Caco-2 (cell line): ENCODE data around the gene MOSPD2. TPM values are rescaled to one million over a fixed set of nuclear protein-coding genes. Genes with fewer than 3 reads are reported as not detected.

Experiments used
- BruUV-seq: library from RNA; stranded (reverse); fragments of 400-500 nt; replicated peaks from 2 replicates; lab custom pipeline; 2021; lab: Mats Ljungman, UMichigan
- CTCF ChIA-PET: fragments of 300-600 bp; sonication (Branson Sonifier 250); formaldehyde crosslinking; loops from one replicate; lab custom pipeline; 2022; ENCODE audit warnings: antibody characterized with exemption; lab: Charles Lee
- POLR2A ChIA-PET: fragments of 300-600 bp; sonication (Branson Sonifier 250); formaldehyde crosslinking; loops from one replicate; lab custom pipeline; 2022; ENCODE audit warnings: antibody characterized with exemption; lab: Charles Lee
- DNase-seq, 2 experiments: peaks; one replicate each; pipeline versions ENCODE4 v3.0.0 to v3.0.0-alpha.2; 2020 to 2022
- H3K27me3 ChIP-seq: replicated peaks from 2 replicates; pipeline ENCODE4 v1.6.0; 2011; ENCODE audit warnings: low read length; ENCODE audit not compliant: control insufficient read depth, insufficient read depth
- H3K36me3 ChIP-seq: 2 replicates; pipeline ENCODE4 v1.5.1; 2011; ENCODE audit warnings: low read length; ENCODE audit not compliant: control insufficient read depth, insufficient read depth
- H3K4me1 ChIP-seq: fragments of 250-450 bp; sonication (Bioruptor Pico); 2 replicates; pipeline ENCODE4 v1.5.1; 2020; ENCODE audit warnings: mild to moderate bottlenecking
- H3K4me3 ChIP-seq: 2 replicates; pipeline ENCODE4 v1.5.1; 2011; ENCODE audit warnings: low read depth, mild to moderate bottlenecking, control low read depth, low read length
- H3K9me3 ChIP-seq: fragments of 250-450 bp; sonication (Bioruptor Pico); 2 replicates; pipeline ENCODE4 v1.5.1; 2020; ENCODE audit warnings: mild to moderate bottlenecking, moderate library complexity
- H3K27ac Mint-ChIP-seq: one replicate; pipeline ENCODE4 v1.8.0; 2022; ENCODE audit warnings: mixed read lengths; ENCODE audit not compliant: unreplicated experiment
- H3K27me3 Mint-ChIP-seq: one replicate; pipeline ENCODE4 v1.8.0; 2022; ENCODE audit warnings: mixed read lengths; ENCODE audit not compliant: insufficient read depth, unreplicated experiment
- H3K36me3 Mint-ChIP-seq: one replicate; pipeline ENCODE4 v1.8.0; 2022; ENCODE audit warnings: mild to moderate bottlenecking, mixed read lengths; ENCODE audit not compliant: insufficient read depth, unreplicated experiment
- H3K4me1 Mint-ChIP-seq: one replicate; pipeline ENCODE4 v1.8.0; 2022; ENCODE audit warnings: low read depth, mixed read lengths; ENCODE audit not compliant: unreplicated experiment
- H3K4me3 Mint-ChIP-seq: one replicate; pipeline ENCODE4 v1.8.0; 2022; ENCODE audit warnings: mild to moderate bottlenecking, moderate library complexity, mixed read lengths; ENCODE audit not compliant: unreplicated experiment
- H3K9me3 Mint-ChIP-seq: one replicate; pipeline ENCODE4 v1.8.0; 2022; ENCODE audit warnings: mixed read lengths; ENCODE audit not compliant: unreplicated experiment
- CTCF ChIP-seq, 2 experiments: fragments of 200-600 bp in 1 of 2; IDR thresholded peaks; 1 replicate in 1 of 2; 2 replicates in 1 of 2; pipeline versions ENCODE4 v1.5.1 to v1.8.0; 2011 to 2022; ENCODE audit warnings: antibody characterized with exemption in 1 of 2, control low read depth in 1 of 2, inconsistent platforms in 1 of 2, low read depth in 1 of 2, low read length in 1 of 2, mild to moderate bottlenecking in 1 of 2, moderate library complexity in 1 of 2; ENCODE audit not compliant: insufficient read depth in 1 of 2, severe bottlenecking in 1 of 2, unreplicated experiment in 1 of 2
- intact Hi-C: fragments of 100-400 bp; cut with micrococcal nuclease; formaldehyde crosslinking; loops from one replicate; pipeline ENCODE4 v1.10.0; 2022; ENCODE audit not compliant: unreplicated experiment
- total RNA-seq: library from RNA; stranded (reverse); gene quantifications from 2 replicates; pipeline ENCODE4 v1.2.3, GENCODE V29; 2022

Gene MOSPD2
- total RNA-seq, 1 experiment from 2014 or later: 13.8 TPM

GRCh38 chrX:14956813-14957582, 83.8 kb downstream of the MOSPD2 start:
- POLR2A ChIA-PET: no interaction called here
- intact Hi-C loops: no loop called here
- H3K9me3 Mint-ChIP-seq: no peaks in the 10 kb centered on the region

GRCh38 chrX:14963447-14964236, 90.4 kb downstream of the MOSPD2 start:
- Mint-ChIP-seq H3K4me1 (no peaks in the 10 kb centered on the region), H3K27me3 (no peaks in the 10 kb centered on the region), H3K4me3 (no peak overlapping the region), H3K27ac (no peak overlapping the region), H3K9me3 (no peaks in the 10 kb centered on the region), H3K36me3 (no peaks in the 10 kb centered on the region)
- no peaks in the 10 kb centered on the region for H3K9me3 ChIP-seq
- BruUV-seq: no TSS peak
- no peaks in the 10 kb centered on the region for H3K27me3 ChIP-seq
- DNase-seq: no peak
- H3K4me3 ChIP-seq: no peak overlapping the region
- no peaks in the 10 kb centered on the region for H3K4me1 ChIP-seq
- no peak for TF ChIP-seq CTCF (IDR thresholded peaks at IDR 0.05; ENCODE audit: insufficient read depth in 1 of 2, low read depth in 1 of 2, low read length in 1 of 2, severe bottlenecking in 1 of 2, unreplicated experiment in 1 of 2)
- intact Hi-C loops: no loop called here
- POLR2A ChIA-PET: no interaction called here
- CTCF ChIA-PET: interaction anchor here (1.4 kb wide), 1 partner anchor 179 kb away, joined by 6 read pairs; no protein-coding TSS in a partner anchor
- no peaks in the 10 kb centered on the region for H3K36me3 ChIP-seq

More at GRCh38 chrX:14956813-14957582, 83.8 kb downstream of the MOSPD2 start:
- H3K36me3 Mint-ChIP-seq: no peaks in the 10 kb centered on the region
- no peak for DNase-seq
- no peak overlapping the region for H3K27ac Mint-ChIP-seq
- Histone ChIP-seq H3K4me1 (no peaks in the 10 kb centered on the region), H3K27me3 (no peaks in the 10 kb centered on the region), H3K9me3 (no peaks in the 10 kb centered on the region), H3K36me3 (no peaks in the 10 kb centered on the region), H3K4me3 (no peak overlapping the region)
- H3K4me3 Mint-ChIP-seq: no peak overlapping the region
- TF ChIP-seq CTCF (IDR thresholded peaks at IDR 0.05; ENCODE audit: insufficient read depth in 1 of 2, low read depth in 1 of 2, low read length in 1 of 2, severe bottlenecking in 1 of 2, unreplicated experiment in 1 of 2): no peak
- CTCF ChIA-PET: no interaction called here
- no TSS peak for BruUV-seq
- H3K4me1 Mint-ChIP-seq: no peaks in the 10 kb centered on the region
- H3K27me3 Mint-ChIP-seq: no peaks in the 10 kb centered on the region

GRCh38 chrX:14964500-14964899, 91.3 kb downstream of the MOSPD2 start:
- H3K36me3 Mint-ChIP-seq: no peaks in the 10 kb centered on the region
- no TSS peak for BruUV-seq
- CTCF ChIA-PET: interaction anchor here (1.4 kb wide), 1 partner anchor 178 kb away, joined by 6 read pairs; no protein-coding TSS in a partner anchor

More at GRCh38 chrX:14964500-14964899, 91.3 kb downstream of the MOSPD2 start:
- no peak for DNase-seq
- Mint-ChIP-seq H3K27me3 (no peaks in the 10 kb centered on the region), H3K27ac (no peak overlapping the region), H3K4me1 (no peaks in the 10 kb centered on the region), H3K9me3 (no peaks in the 10 kb centered on the region), H3K4me3 (no peak overlapping the region)
- intact Hi-C loops: no loop called here
- no peaks in the 10 kb centered on the region for H3K27me3 ChIP-seq
- no peaks in the 10 kb centered on the region for H3K4me1 ChIP-seq
- H3K36me3 ChIP-seq: no peaks in the 10 kb centered on the region
- no peak for TF ChIP-seq CTCF (IDR thresholded peaks at IDR 0.05; ENCODE audit: insufficient read depth in 1 of 2, low read depth in 1 of 2, low read length in 1 of 2, severe bottlenecking in 1 of 2, unreplicated experiment in 1 of 2)
- H3K4me3 ChIP-seq: no peak overlapping the region
- POLR2A ChIA-PET: no interaction called here
- no peaks in the 10 kb centered on the region for H3K9me3 ChIP-seq
